Measurements from ENCODE around the gene MLNR. TPM values are rescaled to one million over a fixed set of nuclear protein-coding genes. Genes with fewer than 3 reads are reported as not detected.

Gene MLNR
- polyA plus RNA-seq, 3 donors: 0.06 TPM; not detected in 2

DNA sequence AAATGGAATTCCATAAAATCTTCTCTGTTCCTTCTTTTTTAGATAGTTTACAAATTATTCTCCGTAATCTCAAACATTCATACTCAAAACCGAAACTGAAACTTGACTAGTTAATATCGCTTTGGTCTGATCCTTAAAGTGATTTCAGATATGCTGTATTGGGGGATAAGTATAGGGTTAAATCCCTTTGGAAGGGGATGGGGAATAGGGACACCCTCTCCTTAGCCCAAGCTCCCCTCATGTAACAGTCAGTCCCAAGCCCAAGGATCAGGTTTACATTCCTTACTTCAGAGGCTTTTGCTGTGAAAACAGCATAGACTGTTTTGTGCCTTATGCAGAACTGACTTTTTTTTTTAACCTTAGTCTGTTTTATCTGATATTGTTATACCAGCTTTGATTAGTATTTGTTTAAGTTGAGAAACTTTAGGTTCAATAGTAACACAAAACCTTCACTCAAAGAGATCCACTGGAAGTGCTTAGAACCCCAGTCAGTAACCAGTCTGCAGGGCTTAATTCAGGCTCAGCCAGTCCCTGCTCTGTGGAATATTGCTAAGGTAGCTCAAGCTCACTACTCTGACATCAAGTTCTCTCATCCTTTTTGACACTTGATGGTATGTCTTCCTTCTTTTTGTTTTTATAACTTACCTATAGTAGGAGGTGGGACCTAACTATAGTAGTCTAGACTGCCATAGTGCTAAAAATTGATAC, 38.1 kb downstream of the MLNR start:
- H3K27ac ChIP-seq (ENCODE audit: low read depth, low read length): no peak overlapping the region
- 29 to 85% (median 46%) methylated on average over 3 of the region's 3 CpGs for WGBS, 3 donors

DNA sequence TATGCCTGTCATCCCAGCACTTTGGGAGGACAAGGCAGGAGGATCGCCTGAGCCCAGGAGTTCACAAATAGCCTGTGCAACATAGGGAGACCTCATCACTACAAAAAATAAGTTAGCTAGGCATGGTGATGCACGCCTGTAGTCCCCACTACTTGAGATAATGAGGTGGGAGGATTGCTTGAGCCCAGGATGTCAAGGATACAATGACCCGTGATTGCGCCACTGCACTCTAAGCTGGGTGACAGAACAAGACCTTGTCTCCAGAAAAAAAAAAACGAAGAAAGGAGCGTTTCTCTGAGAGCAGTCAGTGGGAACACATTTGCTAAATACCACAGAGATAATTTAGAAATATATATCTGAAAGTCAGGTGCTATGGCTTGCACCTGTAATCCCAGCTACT, 39.4 kb downstream of the MLNR start:
- 91 to 95% (median 91%) methylated on average over 6 of the region's 6 CpGs for WGBS, 3 donors
- H3K27ac ChIP-seq (ENCODE audit: low read depth, low read length): no peak overlapping the region

DNA sequence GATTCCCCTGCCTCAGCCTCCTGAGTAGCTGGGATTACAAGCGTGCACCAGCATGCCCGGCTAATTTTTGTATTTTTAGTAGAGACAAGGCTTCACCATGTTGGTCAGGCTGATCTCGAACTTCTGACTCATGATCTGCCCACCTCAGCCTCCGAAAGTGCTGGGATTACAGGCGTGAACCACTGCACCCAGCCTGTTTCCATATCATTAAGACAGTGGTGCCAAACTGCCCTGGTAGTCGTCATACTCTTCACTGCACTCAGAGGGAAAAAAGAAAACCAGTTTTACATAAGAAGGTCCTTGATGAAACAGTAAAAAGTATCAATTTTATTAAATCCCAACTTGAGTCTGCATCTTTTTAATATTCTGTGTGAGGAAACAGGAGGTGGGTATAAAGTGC, 42.5 kb downstream of the MLNR start:
- no peak overlapping the region for H3K27ac ChIP-seq (ENCODE audit: low read depth, low read length)
- 92 to 98% (median 93%) methylated on average over 6 of the region's 6 CpGs for WGBS, 3 donors

- 47 to 66% (median 51%) methylated on average over 2 of the region's 2 CpGs for WGBS, 3 donors
- no peak overlapping the region for H3K27ac ChIP-seq (ENCODE audit: low read depth, low read length)
Measured at GRCh38 chr13:49265822-49266221, 45.7 kb downstream of the MLNR start.

- 35 to 48% (median 45%) methylated on average over 1 of the region's 1 CpG for WGBS, 3 donors
- no peak overlapping the region for H3K27ac ChIP-seq (ENCODE audit: low read depth, low read length)
Measured at GRCh38 chr13:49271264-49271663, 51.1 kb downstream of the MLNR start.

Other genes starting within 250 kb of the MLNR start
- gene FNDC3A, start 244.4 kb upstream of the MLNR start, polyA plus RNA-seq: 10 to 100 TPM; 12.7 to 23.2 (median 20.7) TPM
- gene CDADC1, start 27.6 kb downstream of the MLNR start, polyA plus RNA-seq: 10 to 100 TPM in 1 of 3 donors, 1 to 10 TPM in 2; 2.5 to 10.3 (median 5.7) TPM
- gene CAB39L, start 223.7 kb downstream of the MLNR start, polyA plus RNA-seq: 10 to 100 TPM in 1 of 3 donors, 1 to 10 TPM in 2; 3.8 to 22.6 (median 6.1) TPM
- 1 to 10 TPM; 1.8 to 4.7 (median 2.5) TPM for gene SETDB2, start 223.9 kb downstream of the MLNR start, polyA plus RNA-seq